Esophagus squamous epithelium (tissue), 4 donors: ENCODE results near the gene SHMT2.

Experiments
- POLR2A ChIP-seq, 4 donors: fragments of 450-650 bp; IDR thresholded peaks; one replicate each; pipeline ENCODE4 v1.6.1; 2017; ENCODE audit warnings: antibody characterized with exemption in 4 of 4, mild to moderate bottlenecking in 4 of 4, moderate library complexity in 3 of 4
- TF ChIP-seq, protein P1 (sequence below), 6 experiments: fragments of 450-650 bp in 4 of 6; fragments of 200-600 bp in 2 of 6; sonication (generic) in 2 of 6; IDR thresholded peaks; one replicate each; pipeline ENCODE4 v1.5.1; 2016 to 2019; ENCODE audit warnings: antibody characterized with exemption in 6 of 6, mild to moderate bottlenecking in 4 of 6, moderate library complexity in 4 of 6

DNA sequence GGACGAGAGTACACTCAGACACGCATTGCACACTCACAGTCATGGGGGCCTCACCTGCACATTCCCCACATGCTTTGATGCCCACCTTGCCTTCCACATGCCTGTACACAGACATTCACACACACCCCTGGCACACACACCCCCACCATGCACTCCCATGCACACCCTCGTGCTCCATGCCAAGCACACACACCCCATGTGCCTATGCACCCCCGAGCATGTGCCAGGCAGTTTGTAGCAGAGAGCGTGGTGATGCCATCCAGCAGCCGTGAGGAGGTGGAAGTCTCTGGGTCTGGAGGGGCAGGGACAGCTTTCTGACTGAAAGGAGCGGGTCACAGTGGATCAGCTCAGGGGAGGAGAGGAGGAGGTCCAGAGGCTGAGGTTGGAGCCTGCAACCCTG, 23.6 kb upstream of the SHMT2 start:
- TF ChIP-seq, protein P1, sequence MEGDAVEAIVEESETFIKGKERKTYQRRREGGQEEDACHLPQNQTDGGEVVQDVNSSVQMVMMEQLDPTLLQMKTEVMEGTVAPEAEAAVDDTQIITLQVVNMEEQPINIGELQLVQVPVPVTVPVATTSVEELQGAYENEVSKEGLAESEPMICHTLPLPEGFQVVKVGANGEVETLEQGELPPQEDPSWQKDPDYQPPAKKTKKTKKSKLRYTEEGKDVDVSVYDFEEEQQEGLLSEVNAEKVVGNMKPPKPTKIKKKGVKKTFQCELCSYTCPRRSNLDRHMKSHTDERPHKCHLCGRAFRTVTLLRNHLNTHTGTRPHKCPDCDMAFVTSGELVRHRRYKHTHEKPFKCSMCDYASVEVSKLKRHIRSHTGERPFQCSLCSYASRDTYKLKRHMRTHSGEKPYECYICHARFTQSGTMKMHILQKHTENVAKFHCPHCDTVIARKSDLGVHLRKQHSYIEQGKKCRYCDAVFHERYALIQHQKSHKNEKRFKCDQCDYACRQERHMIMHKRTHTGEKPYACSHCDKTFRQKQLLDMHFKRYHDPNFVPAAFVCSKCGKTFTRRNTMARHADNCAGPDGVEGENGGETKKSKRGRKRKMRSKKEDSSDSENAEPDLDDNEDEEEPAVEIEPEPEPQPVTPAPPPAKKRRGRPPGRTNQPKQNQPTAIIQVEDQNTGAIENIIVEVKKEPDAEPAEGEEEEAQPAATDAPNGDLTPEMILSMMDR (IDR thresholded peaks at IDR 0.05): no peak
- TF ChIP-seq POLR2A (IDR thresholded peaks at IDR 0.05): no peak
